Measurements from ENCODE around the gene THAP12.

The THAP12 gene

GRCh38 chr11:76334826-76335389 is 46.0 kb downstream of the THAP12 start:
- no peak for DNase-seq (ENCODE audit: low read depth, low spot score)
- TF ChIP-seq CTCF (IDR thresholded peaks at IDR 0.05; ENCODE audit: low read depth, low read length) = no peak
- no peak overlapping the region for H3K4me3 ChIP-seq (ENCODE audit: low read depth, low read length)
- in situ Hi-C loops (cut with HindIII; ENCODE audit: low sequenced_read_pairs) = no loop called here

GRCh38 chr11:76330651-76331050 is 50.3 kb downstream of the THAP12 start:
- in situ Hi-C loops (cut with HindIII; ENCODE audit: low sequenced_read_pairs) = no loop called here
- DNase-seq (ENCODE audit: low read depth, low spot score) = no peak
- no peak overlapping the region for H3K4me3 ChIP-seq (ENCODE audit: low read depth, low read length)
- no peak for TF ChIP-seq CTCF (IDR thresholded peaks at IDR 0.05; ENCODE audit: low read depth, low read length)

- in situ Hi-C loops (cut with HindIII; ENCODE audit: low sequenced_read_pairs) = no loop called here
- no peak overlapping the region for H3K4me3 ChIP-seq (ENCODE audit: low read depth, low read length)
- TF ChIP-seq CTCF (IDR thresholded peaks at IDR 0.05; ENCODE audit: low read depth, low read length) = no peak
- DNase-seq (ENCODE audit: low read depth, low spot score) = no peak
These were observed 50.9 kb downstream of the THAP12 start for GRCh38 chr11:76329983-76330382.

GRCh38 chr11:76329084-76329648 is 51.8 kb downstream of the THAP12 start:
- TF ChIP-seq CTCF (IDR thresholded peaks at IDR 0.05; ENCODE audit: low read depth, low read length) = no peak
- in situ Hi-C loops (cut with HindIII; ENCODE audit: low sequenced_read_pairs) = no loop called here
- H3K4me3 ChIP-seq (ENCODE audit: low read depth, low read length) = no peak overlapping the region
- peak; percentile 26 for DNase-seq (ENCODE audit: low read depth, low spot score)

- in situ Hi-C loops (cut with HindIII; ENCODE audit: low sequenced_read_pairs) = no loop called here
- no peak overlapping the region for H3K4me3 ChIP-seq (ENCODE audit: low read depth, low read length)
- no peak for TF ChIP-seq CTCF (IDR thresholded peaks at IDR 0.05; ENCODE audit: low read depth, low read length)
- DNase-seq (ENCODE audit: low read depth, low spot score) = no peak
These were observed 53.1 kb downstream of the THAP12 start for GRCh38 chr11:76327756-76328388.

GRCh38 chr11:76327202-76327601 is 53.7 kb downstream of the THAP12 start:
- TF ChIP-seq CTCF (IDR thresholded peaks at IDR 0.05; ENCODE audit: low read depth, low read length) = no peak
- DNase-seq (ENCODE audit: low read depth, low spot score) = no peak
- no peak overlapping the region for H3K4me3 ChIP-seq (ENCODE audit: low read depth, low read length)
- in situ Hi-C loops (cut with HindIII; ENCODE audit: low sequenced_read_pairs) = no loop called here

Data from astrocyte of the spinal cord (primary cell).